Measurements from ENCODE around the gene CACNA1D.

The CACNA1D gene

GRCh38 chr3:53486961-53487654, 7.3 kb upstream of the CACNA1D start:
- no peak overlapping the region for H3K27ac ChIP-seq

DNA sequence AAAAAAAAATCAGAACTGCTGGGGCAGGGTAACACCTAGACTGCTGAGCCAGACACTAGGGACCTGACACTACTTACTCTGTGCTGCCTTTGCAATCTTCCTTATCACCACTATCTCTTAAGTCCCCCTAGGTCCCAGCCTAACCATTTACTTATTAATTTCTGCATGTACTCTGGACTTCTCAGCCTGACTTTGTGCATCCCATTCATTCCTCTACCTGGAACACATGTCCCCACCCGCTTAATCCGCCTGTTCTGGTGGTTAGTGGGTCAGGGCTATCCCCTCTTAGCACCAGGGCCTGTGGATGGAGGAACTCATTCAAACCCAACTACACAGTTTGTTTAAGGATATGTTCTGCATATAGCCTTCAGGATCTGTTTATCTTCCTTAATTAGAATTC, 5.0 kb upstream of the CACNA1D start:
- TF ChIP-seq ZFX (IDR thresholded peaks at IDR 0.05; ENCODE audit: borderline replicate concordance): no peak
- TF ChIP-seq, protein P1, sequence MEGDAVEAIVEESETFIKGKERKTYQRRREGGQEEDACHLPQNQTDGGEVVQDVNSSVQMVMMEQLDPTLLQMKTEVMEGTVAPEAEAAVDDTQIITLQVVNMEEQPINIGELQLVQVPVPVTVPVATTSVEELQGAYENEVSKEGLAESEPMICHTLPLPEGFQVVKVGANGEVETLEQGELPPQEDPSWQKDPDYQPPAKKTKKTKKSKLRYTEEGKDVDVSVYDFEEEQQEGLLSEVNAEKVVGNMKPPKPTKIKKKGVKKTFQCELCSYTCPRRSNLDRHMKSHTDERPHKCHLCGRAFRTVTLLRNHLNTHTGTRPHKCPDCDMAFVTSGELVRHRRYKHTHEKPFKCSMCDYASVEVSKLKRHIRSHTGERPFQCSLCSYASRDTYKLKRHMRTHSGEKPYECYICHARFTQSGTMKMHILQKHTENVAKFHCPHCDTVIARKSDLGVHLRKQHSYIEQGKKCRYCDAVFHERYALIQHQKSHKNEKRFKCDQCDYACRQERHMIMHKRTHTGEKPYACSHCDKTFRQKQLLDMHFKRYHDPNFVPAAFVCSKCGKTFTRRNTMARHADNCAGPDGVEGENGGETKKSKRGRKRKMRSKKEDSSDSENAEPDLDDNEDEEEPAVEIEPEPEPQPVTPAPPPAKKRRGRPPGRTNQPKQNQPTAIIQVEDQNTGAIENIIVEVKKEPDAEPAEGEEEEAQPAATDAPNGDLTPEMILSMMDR (IDR thresholded peaks at IDR 0.05): no peak
- H3K27ac ChIP-seq: no peak overlapping the region

More at GRCh38 chr3:53486961-53487654, 7.3 kb upstream of the CACNA1D start:
- no peak for TF ChIP-seq ZFX (IDR thresholded peaks at IDR 0.05; ENCODE audit: borderline replicate concordance)
- TF ChIP-seq, protein P1 (IDR thresholded peaks at IDR 0.05): peak; percentile 22; the same call in 1 of the 2 replicates

- no peak overlapping the region for H3K27ac ChIP-seq
- TF ChIP-seq, protein P1 (IDR thresholded peaks at IDR 0.05): no peak
- TF ChIP-seq ZFX (IDR thresholded peaks at IDR 0.05; ENCODE audit: borderline replicate concordance): no peak
These were observed 4.5 kb upstream of the CACNA1D start for GRCh38 chr3:53489787-53490458.

GRCh38 chr3:53490459-53490968, 3.9 kb upstream of the CACNA1D start:
- no peak overlapping the region for H3K27ac ChIP-seq

GRCh38 chr3:53491276-53491675, 3.1 kb upstream of the CACNA1D start:
- H3K27ac ChIP-seq: no peak overlapping the region
- TF ChIP-seq, protein P1 (IDR thresholded peaks at IDR 0.05): no peak
- no peak for TF ChIP-seq ZFX (IDR thresholded peaks at IDR 0.05; ENCODE audit: borderline replicate concordance)

More at GRCh38 chr3:53490459-53490968, 3.9 kb upstream of the CACNA1D start:
- TF ChIP-seq, protein P1 (IDR thresholded peaks at IDR 0.05): no peak
- TF ChIP-seq ZFX (IDR thresholded peaks at IDR 0.05; ENCODE audit: borderline replicate concordance): no peak

DNA sequence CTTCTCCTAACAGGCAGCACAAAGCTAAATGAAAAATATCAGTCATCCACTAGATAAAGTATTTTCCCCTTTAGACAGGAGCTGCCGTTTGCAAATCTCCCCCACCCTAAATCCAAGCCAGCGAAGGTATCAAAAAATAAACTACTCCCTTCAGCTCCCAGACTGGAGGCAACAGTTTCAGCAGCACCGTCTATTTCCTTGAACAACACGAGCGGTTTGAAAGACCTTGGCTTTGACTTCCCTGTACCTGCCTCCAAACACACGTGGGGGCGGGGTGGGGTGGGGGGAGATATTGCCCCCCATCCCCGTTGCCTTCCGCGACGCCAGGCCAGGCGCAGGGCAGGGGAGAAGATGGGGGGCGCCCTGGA, 832 bp upstream of the CACNA1D start:
- no peak overlapping the region for H3K27ac ChIP-seq
- no peak for TF ChIP-seq ZFX (IDR thresholded peaks at IDR 0.05; ENCODE audit: borderline replicate concordance)
- TF ChIP-seq, protein P1 (IDR thresholded peaks at IDR 0.05): no peak; the same call in 1 of the 2 replicates

DNA sequence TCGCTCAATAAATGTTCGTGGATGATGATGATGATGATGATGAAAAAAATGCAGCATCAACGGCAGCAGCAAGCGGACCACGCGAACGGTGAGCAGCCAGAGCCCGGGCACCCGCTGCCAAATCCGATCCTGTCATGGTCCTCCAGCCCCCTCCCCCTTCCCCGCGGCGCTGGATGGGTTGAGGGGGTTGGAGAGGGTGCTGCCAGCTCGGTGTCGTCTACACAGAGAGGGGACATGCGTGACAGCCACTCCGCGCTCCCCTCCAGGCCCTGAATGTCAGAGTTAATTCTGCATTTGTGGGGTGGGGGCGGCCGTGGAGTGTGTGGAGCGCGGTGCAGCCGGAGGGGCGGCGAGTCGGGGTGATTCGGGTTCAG, 722 bp downstream of the CACNA1D start:
- TF ChIP-seq ZFX (IDR thresholded peaks at IDR 0.05; ENCODE audit: borderline replicate concordance): no peak
- TF ChIP-seq, protein P1 (IDR thresholded peaks at IDR 0.05): no peak
- no peak overlapping the region for H3K27ac ChIP-seq
